CD14-positive monocyte (primary cell): ENCODE data around the gene ARID3C. TPM values are rescaled to one million over a fixed set of nuclear protein-coding genes. Genes with fewer than 3 reads are reported as not detected.
A peak's percentile ranks its signal among the peaks of the same experiment; 100 is the strongest.

Source experiments
- DNase-seq, 3 donors: peaks; one replicate each; pipeline ENCODE4 v3.0.0-alpha.2; 2011 to 2022
- H2AFZ ChIP-seq: 2 replicates; pipeline ENCODE4 v1.6.0; 2012; ENCODE audit warnings: mild to moderate bottlenecking, low read depth, low read length, inconsistent platforms; ENCODE audit not compliant: insufficient read depth, poor library complexity, severe bottlenecking
- H3K27ac ChIP-seq, 2 donors: 1 replicate in 1 of 2; 2 replicates in 1 of 2; pipeline ENCODE4 v1.5.1; 2012 to 2013; ENCODE audit warnings: low read length in 2 of 2, control low read depth in 1 of 2, inconsistent platforms in 1 of 2, low read depth in 1 of 2, mild to moderate bottlenecking in 1 of 2
- H3K27me3 ChIP-seq, 2 donors: one replicate each; pipeline versions ENCODE4 v1.6.0 to v1.6.1; 2011 to 2013; ENCODE audit warnings: low read length in 2 of 2; ENCODE audit not compliant: control insufficient read depth in 2 of 2, insufficient read depth in 2 of 2
- H3K36me3 ChIP-seq, 2 donors: replicated peaks in 1 of 2; 1 replicate in 1 of 2; 2 replicates in 1 of 2; pipeline versions ENCODE4 v1.5.1 to v1.6.1; 2012 to 2013; ENCODE audit warnings: low read length in 2 of 2, control low read depth in 1 of 2, inconsistent platforms in 1 of 2, mild to moderate bottlenecking in 1 of 2; ENCODE audit not compliant: insufficient read depth in 2 of 2, control insufficient read depth in 1 of 2
- H3K4me1 ChIP-seq, 2 donors: 1 replicate in 1 of 2; 2 replicates in 1 of 2; pipeline versions ENCODE4 v1.5.1 to v1.6.1; 2012 to 2013; ENCODE audit warnings: low read length in 2 of 2, control low read depth in 1 of 2, inconsistent platforms in 1 of 2, mild to moderate bottlenecking in 1 of 2, moderate library complexity in 1 of 2; ENCODE audit not compliant: insufficient read depth in 2 of 2, control insufficient read depth in 1 of 2
- H3K4me2 ChIP-seq: replicated peaks from 2 replicates; pipeline ENCODE3; 2012; ENCODE audit warnings: low read length, moderate library complexity, mild to moderate bottlenecking; ENCODE audit not compliant: poor library complexity, severe bottlenecking; ENCODE audit errors: extremely low read depth
- H3K4me3 ChIP-seq, 3 experiments: fragments of 200-600 bp in 1 of 3; sonication (generic) in 1 of 3; replicated peaks in 1 of 3; 1 replicate in 2 of 3; 2 replicates in 1 of 3; pipeline ENCODE4 v1.5.1; 2011 to 2013; ENCODE audit warnings: low read length in 3 of 3, mild to moderate bottlenecking in 3 of 3, control low read depth in 2 of 3, low read depth in 2 of 3, inconsistent platforms in 1 of 3, moderate library complexity in 1 of 3
- H3K79me2 ChIP-seq: 2 replicates; pipeline ENCODE4 v1.6.0; 2012; ENCODE audit warnings: mild to moderate bottlenecking, control low read depth, inconsistent platforms, low read length, moderate library complexity; ENCODE audit not compliant: insufficient read depth
- H3K9ac ChIP-seq: 2 replicates; pipeline ENCODE4 v1.6.0; 2017; ENCODE audit warnings: low read length, mild to moderate bottlenecking; ENCODE audit not compliant: insufficient read depth, poor library complexity, severe bottlenecking
- H3K9me3 ChIP-seq, 2 donors: replicated peaks in 1 of 2; 1 replicate in 1 of 2; 2 replicates in 1 of 2; pipeline versions ENCODE4 v1.5.1 to v1.6.1; 2012 to 2013; ENCODE audit warnings: low read length in 2 of 2, control low read depth in 1 of 2; ENCODE audit not compliant: control insufficient read depth in 1 of 2, insufficient read depth in 1 of 2
- H4K20me1 ChIP-seq: 2 replicates; pipeline ENCODE4 v1.6.0; 2012; ENCODE audit warnings: mild to moderate bottlenecking, low read length, control low read depth, moderate library complexity; ENCODE audit not compliant: insufficient read depth
- H3K27ac Mint-ChIP-seq, 7 donors: one replicate each; pipeline ENCODE4 v1.8.0; 2020; ENCODE audit warnings: mild to moderate bottlenecking in 7 of 7, mixed read lengths in 7 of 7, moderate library complexity in 6 of 7, inconsistent platforms in 2 of 7
- H3K27me3 Mint-ChIP-seq, 3 donors: one replicate each; pipeline ENCODE4 v1.8.0; 2021 to 2022; ENCODE audit warnings: low read depth in 3 of 3, mild to moderate bottlenecking in 3 of 3, mixed read lengths in 3 of 3, moderate library complexity in 3 of 3, inconsistent platforms in 1 of 3
- H3K36me3 Mint-ChIP-seq, 2 donors: one replicate each; pipeline ENCODE4 v1.8.0; 2020; ENCODE audit warnings: mixed read lengths in 2 of 2, inconsistent platforms in 1 of 2, mild to moderate bottlenecking in 1 of 2
- H3K4me1 Mint-ChIP-seq: one replicate; pipeline ENCODE4 v1.8.0; 2020; ENCODE audit warnings: mild to moderate bottlenecking, mixed read lengths
- H3K4me3 Mint-ChIP-seq, 2 donors: one replicate each; pipeline ENCODE4 v1.8.0; 2020; ENCODE audit warnings: mild to moderate bottlenecking in 2 of 2, mixed read lengths in 2 of 2, moderate library complexity in 1 of 2
- H3K9me3 Mint-ChIP-seq, 7 donors: one replicate each; pipeline ENCODE4 v1.8.0; 2020 to 2022; ENCODE audit warnings: mixed read lengths in 7 of 7, mild to moderate bottlenecking in 6 of 7, moderate library complexity in 6 of 7, inconsistent platforms in 2 of 7
- WGBS: methylation state at CpG from one replicate; pipeline ENCODE4 v1.1.5; 2013; ENCODE audit warnings: missing lambda C conversion rate; ENCODE audit not compliant: insufficient coverage; 5-methylcytosine and 5-hydroxymethylcytosine counted together
- intact Hi-C, 2 donors: fragments of 100-400 bp; cut with micrococcal nuclease; formaldehyde crosslinking; loops; one replicate each; pipeline versions ENCODE4 v1.15.0 to v1.15.1; 2023
- polyA plus RNA-seq, 3 donors: library from polyadenylated mRNA; depleted of rRNA in 1 of 3; unstranded in 2 of 3; stranded (reverse) in 1 of 3; fragments of 300-500 nt in 2 of 3; fragments of >200 nt in 1 of 3; fragmentation: Illumina TruSeq in 2 of 3; gene quantifications; 1 replicate in 2 of 3; 2 replicates in 1 of 3; pipeline ENCODE4 v1.2.3, GENCODE V29; 2012 to 2021
- TF ChIP-seq, protein P1 (sequence below): fragments of 200-600 bp; IDR thresholded peaks from one replicate; pipeline ENCODE4 v1.8.0; 2022; ENCODE audit warnings: antibody characterized with exemption, mild to moderate bottlenecking

The ARID3C gene
- polyA plus RNA-seq, 3 donors, result not detected

DNA sequence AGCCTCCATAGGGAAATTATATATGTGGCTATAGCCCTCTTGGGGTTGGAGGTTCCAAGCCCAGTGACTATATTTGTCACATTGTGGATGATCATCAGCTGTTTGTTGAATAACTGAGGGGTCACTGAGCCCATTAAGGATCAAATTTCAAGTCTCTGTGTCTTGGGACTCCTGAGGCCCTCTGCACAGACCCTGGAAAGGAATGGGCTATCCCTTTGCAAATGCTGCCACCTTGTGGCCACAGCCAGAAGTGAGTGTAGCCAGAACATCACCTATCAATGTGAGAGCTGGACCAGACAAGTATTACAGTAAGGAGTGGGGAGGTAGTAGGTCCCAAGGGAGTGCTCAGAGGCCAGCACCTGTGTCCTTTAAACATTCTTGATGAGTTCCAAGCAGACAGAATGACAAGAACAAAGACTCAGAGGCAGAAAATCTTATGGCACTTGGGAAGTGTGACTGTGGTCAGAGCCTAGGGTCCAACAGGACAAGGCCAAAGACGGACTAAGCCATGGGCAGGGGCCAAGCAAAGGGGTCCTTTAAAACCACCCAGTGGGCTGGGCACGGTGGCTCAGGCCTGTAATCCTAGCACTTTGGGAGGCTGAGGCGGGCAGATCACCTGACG is 25.1 kb downstream of the ARID3C start:
- TF ChIP-seq, protein P1, sequence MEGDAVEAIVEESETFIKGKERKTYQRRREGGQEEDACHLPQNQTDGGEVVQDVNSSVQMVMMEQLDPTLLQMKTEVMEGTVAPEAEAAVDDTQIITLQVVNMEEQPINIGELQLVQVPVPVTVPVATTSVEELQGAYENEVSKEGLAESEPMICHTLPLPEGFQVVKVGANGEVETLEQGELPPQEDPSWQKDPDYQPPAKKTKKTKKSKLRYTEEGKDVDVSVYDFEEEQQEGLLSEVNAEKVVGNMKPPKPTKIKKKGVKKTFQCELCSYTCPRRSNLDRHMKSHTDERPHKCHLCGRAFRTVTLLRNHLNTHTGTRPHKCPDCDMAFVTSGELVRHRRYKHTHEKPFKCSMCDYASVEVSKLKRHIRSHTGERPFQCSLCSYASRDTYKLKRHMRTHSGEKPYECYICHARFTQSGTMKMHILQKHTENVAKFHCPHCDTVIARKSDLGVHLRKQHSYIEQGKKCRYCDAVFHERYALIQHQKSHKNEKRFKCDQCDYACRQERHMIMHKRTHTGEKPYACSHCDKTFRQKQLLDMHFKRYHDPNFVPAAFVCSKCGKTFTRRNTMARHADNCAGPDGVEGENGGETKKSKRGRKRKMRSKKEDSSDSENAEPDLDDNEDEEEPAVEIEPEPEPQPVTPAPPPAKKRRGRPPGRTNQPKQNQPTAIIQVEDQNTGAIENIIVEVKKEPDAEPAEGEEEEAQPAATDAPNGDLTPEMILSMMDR, result peak; percentile 91
- Mint-ChIP-seq H3K27me3 (peaks cover 11 to 14% (median 14%) of the 10 kb centered on the region in 3 donors), H3K27ac (no peak overlapping the region), H3K4me3 (no peak overlapping the region), H3K36me3 (no peaks in the 10 kb centered on the region), H3K4me1 (no peaks in the 10 kb centered on the region), H3K9me3 (peaks cover 0 to 2% (median 0%) of the 10 kb centered on the region in 7 donors)
- Histone ChIP-seq H4K20me1 (no peaks in the 10 kb centered on the region), H3K9me3 (no peaks in the 10 kb centered on the region), H3K4me2 (no peak overlapping the region), H3K27ac (no peak overlapping the region), H3K36me3 (no peaks in the 10 kb centered on the region), H3K79me2 (no peaks in the 10 kb centered on the region), H3K27me3 (peaks cover 0 to 2% of the 10 kb centered on the region in 2 donors), H2AFZ (no peak overlapping the region), H3K9ac (no peak overlapping the region), H3K4me1 (no peaks in the 10 kb centered on the region), H3K4me3 (no peak overlapping the region)
- WGBS, result 44% methylated on average over 2 of the region's 4 CpGs
- peak; percentile 49 to 71 (median 68) for DNase-seq
- intact Hi-C loops, result loop anchor here (5.0 kb wide), 2 partner anchors 34 to 166 kb away; partner anchors contain the start of gene SIGMAR1 (in 1 of the 2)

DNA sequence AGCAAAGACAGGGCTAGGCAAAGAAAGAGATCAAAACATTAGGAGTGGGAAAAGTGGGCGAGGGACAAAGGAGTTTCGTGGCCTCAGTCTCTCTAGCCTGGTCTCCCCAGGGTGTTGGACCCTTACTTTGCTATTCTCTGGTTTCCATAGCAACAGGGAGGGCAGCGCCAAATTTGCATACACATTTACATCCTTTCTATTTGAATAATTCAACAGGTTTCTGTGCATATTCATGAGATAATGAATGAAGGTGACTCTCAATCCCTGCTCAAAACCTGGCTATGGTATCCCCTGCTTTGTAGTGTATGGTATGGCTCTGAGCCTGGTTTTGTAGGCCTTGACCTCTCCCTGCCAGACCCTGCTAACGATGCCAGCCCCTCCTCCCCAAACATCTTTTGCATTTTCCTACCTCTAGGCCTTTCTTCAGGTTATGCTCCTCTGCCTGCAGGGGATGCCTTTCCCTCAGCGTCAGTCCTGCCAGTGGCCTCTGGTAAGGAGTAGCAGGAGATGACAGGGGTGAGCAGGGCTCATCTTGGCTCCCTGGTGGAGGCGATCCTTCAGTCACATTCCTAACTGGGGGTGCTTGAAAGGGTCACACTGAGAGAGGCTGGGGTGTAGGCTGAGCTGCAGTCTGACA is 26.8 kb downstream of the ARID3C start:
- no peak overlapping the region for H3K4me3 Mint-ChIP-seq
- H3K27ac Mint-ChIP-seq, result no peak overlapping the region
- peaks cover 0 to 2% (median 0%) of the 10 kb centered on the region in 7 donors for H3K9me3 Mint-ChIP-seq

More for the DNA sequence above, 26.8 kb downstream of the ARID3C start:
- no peak overlapping the region for H3K27ac ChIP-seq
- H3K36me3 ChIP-seq, result no peaks in the 10 kb centered on the region
- H3K27me3 ChIP-seq, result peaks cover 2 to 3% of the 10 kb centered on the region in 2 donors
- no peaks in the 10 kb centered on the region for H3K4me1 Mint-ChIP-seq
- no peaks in the 10 kb centered on the region for H3K4me1 ChIP-seq
- H3K4me3 ChIP-seq, result no peak overlapping the region
- intact Hi-C loops, result loop anchor here (5.0 kb wide), 2 partner anchors 35 to 165 kb away; partner anchors contain the start of gene SIGMAR1 (in 1 of the 2)
- no peak for DNase-seq
- H3K79me2 ChIP-seq, result no peaks in the 10 kb centered on the region
- no peaks in the 10 kb centered on the region for H3K36me3 Mint-ChIP-seq
- H3K27me3 Mint-ChIP-seq, result peaks cover 10 to 18% (median 15%) of the 10 kb centered on the region in 3 donors
- no peak overlapping the region for H3K4me2 ChIP-seq
- no peak overlapping the region for H2AFZ ChIP-seq
- TF ChIP-seq, protein P1, result no peak
- H4K20me1 ChIP-seq, result no peaks in the 10 kb centered on the region
- no peaks in the 10 kb centered on the region for H3K9me3 ChIP-seq
- H3K9ac ChIP-seq, result no peak overlapping the region
- 92% methylated on average over 2 of the region's 6 CpGs for WGBS
